ENCODE results near the gene PSMD14. TPM values are rescaled to one million over a fixed set of nuclear protein-coding genes. Genes with fewer than 3 reads are reported as not detected.

PSMD14 gene
- total RNA-seq, 1 experiment from 2014 or later, result 86.1 TPM

DNA sequence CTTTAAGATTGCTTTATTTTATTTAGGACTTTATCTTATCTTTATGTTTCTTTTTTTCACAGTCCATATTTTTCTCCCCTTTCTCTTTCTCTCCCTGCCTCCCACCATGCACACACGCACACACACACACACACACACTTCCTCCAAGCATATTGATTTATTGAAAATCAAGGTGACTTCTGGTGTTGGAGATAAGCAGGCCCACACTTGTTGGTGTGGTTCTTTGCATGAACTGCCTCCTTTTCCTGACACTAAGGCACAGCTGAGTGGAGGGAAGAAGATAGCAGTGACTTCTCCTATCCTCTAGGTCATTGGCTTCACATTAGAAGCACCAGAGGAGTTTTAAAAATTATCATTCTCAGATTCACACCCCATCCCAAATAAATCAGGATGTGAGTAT is 125.9 kb downstream of the PSMD14 start:
- no peaks in the 10 kb centered on the region for H4K20me1 ChIP-seq (ENCODE audit: insufficient read depth, low read depth, low read length)
- no peaks in the 10 kb centered on the region for H3K4me1 ChIP-seq (ENCODE audit: low read length)
- H2AFZ ChIP-seq (ENCODE audit: low read length), result no peak overlapping the region
- no peaks in the 10 kb centered on the region for H3K27me3 ChIP-seq (ENCODE audit: low read length)
- no peaks in the 10 kb centered on the region for H3K9me2 ChIP-seq (replicated peaks; ENCODE audit: insufficient read depth, low read length)
- H3K9me3 ChIP-seq (ENCODE audit: low read length), result no peaks in the 10 kb centered on the region
- DNase-seq, result no peak
- no peak overlapping the region for H3K27ac ChIP-seq (ENCODE audit: low read length)
- no peak overlapping the region for H3K9ac ChIP-seq (ENCODE audit: low read length)
- no peaks in the 10 kb centered on the region for H3K79me2 ChIP-seq (ENCODE audit: low read length)
- H3K4me2 ChIP-seq (ENCODE audit: low read depth, low read length, poor library complexity, severe bottlenecking), result no peak overlapping the region
- no peak overlapping the region for H3K4me3 ChIP-seq (ENCODE audit: low read length)
- H3K36me3 ChIP-seq (ENCODE audit: insufficient read depth, low read length), result no peaks in the 10 kb centered on the region

GRCh38 chr2:161436411-161436810 is 128.2 kb downstream of the PSMD14 start:
- H3K4me1 ChIP-seq (ENCODE audit: low read length), result no peaks in the 10 kb centered on the region
- no peak overlapping the region for H3K4me2 ChIP-seq (ENCODE audit: low read depth, low read length, poor library complexity, severe bottlenecking)
- H4K20me1 ChIP-seq (ENCODE audit: insufficient read depth, low read depth, low read length), result no peaks in the 10 kb centered on the region
- no peak for DNase-seq
- no peak overlapping the region for H3K4me3 ChIP-seq (ENCODE audit: low read length)
- no peaks in the 10 kb centered on the region for H3K9me2 ChIP-seq (replicated peaks; ENCODE audit: insufficient read depth, low read length)
- H3K27me3 ChIP-seq (ENCODE audit: low read length), result no peaks in the 10 kb centered on the region
- H3K79me2 ChIP-seq (ENCODE audit: low read length), result no peaks in the 10 kb centered on the region
- H3K36me3 ChIP-seq (ENCODE audit: insufficient read depth, low read length), result no peaks in the 10 kb centered on the region
- no peaks in the 10 kb centered on the region for H3K9me3 ChIP-seq (ENCODE audit: low read length)
- H3K27ac ChIP-seq (ENCODE audit: low read length), result no peak overlapping the region
- no peak overlapping the region for H2AFZ ChIP-seq (ENCODE audit: low read length)
- H3K9ac ChIP-seq (ENCODE audit: low read length), result no peak overlapping the region

DNA sequence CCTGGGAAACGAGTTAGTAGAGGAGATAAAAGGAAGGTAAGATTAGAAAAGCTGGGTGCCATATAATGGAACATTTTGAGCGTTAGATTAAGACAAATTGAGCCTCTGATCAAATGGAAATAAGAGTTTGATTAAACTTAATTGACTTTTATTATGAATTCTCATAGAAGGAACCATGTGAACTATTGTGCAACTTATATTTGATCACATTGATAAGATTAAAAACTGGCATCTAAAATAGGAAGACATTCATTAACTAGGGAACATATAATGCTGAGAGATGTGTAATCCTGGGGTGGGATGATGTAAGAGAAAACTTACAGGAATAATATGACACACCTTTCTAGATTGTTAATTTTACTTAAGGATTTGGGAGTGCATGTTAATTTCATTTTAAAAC is 130.4 kb downstream of the PSMD14 start:
- H2AFZ ChIP-seq (ENCODE audit: low read length), result no peak overlapping the region
- H3K36me3 ChIP-seq (ENCODE audit: insufficient read depth, low read length), result no peaks in the 10 kb centered on the region
- no peaks in the 10 kb centered on the region for H3K79me2 ChIP-seq (ENCODE audit: low read length)
- no peak overlapping the region for H3K9ac ChIP-seq (ENCODE audit: low read length)
- no peak overlapping the region for H3K4me3 ChIP-seq (ENCODE audit: low read length)
- H3K27me3 ChIP-seq (ENCODE audit: low read length), result no peaks in the 10 kb centered on the region
- H3K9me3 ChIP-seq (ENCODE audit: low read length), result no peaks in the 10 kb centered on the region
- peaks cover 11% of the 10 kb centered on the region for H3K4me1 ChIP-seq (ENCODE audit: low read length)
- H3K4me2 ChIP-seq (ENCODE audit: low read depth, low read length, poor library complexity, severe bottlenecking), result no peak overlapping the region
- DNase-seq, result no peak
- H4K20me1 ChIP-seq (ENCODE audit: insufficient read depth, low read depth, low read length), result no peaks in the 10 kb centered on the region
- no peaks in the 10 kb centered on the region for H3K9me2 ChIP-seq (replicated peaks; ENCODE audit: insufficient read depth, low read length)
- H3K27ac ChIP-seq (ENCODE audit: low read length), result no peak overlapping the region

GRCh38 chr2:161445097-161445496 is 136.9 kb downstream of the PSMD14 start:
- H3K9ac ChIP-seq (ENCODE audit: low read length), result no peak overlapping the region
- H3K36me3 ChIP-seq (ENCODE audit: insufficient read depth, low read length), result no peaks in the 10 kb centered on the region
- H3K4me1 ChIP-seq (ENCODE audit: low read length), result peaks cover 11% of the 10 kb centered on the region
- H3K9me2 ChIP-seq (replicated peaks; ENCODE audit: insufficient read depth, low read length), result no peaks in the 10 kb centered on the region; the same call in 1 of the 2 replicates
- no peak overlapping the region for H3K4me2 ChIP-seq (ENCODE audit: low read depth, low read length, poor library complexity, severe bottlenecking)
- no peak overlapping the region for H3K27ac ChIP-seq (ENCODE audit: low read length)
- DNase-seq, result no peak
- H3K9me3 ChIP-seq (ENCODE audit: low read length), result no peaks in the 10 kb centered on the region
- no peaks in the 10 kb centered on the region for H3K27me3 ChIP-seq (ENCODE audit: low read length)
- no peak overlapping the region for H2AFZ ChIP-seq (ENCODE audit: low read length)
- H3K4me3 ChIP-seq (ENCODE audit: low read length), result no peak overlapping the region
- no peaks in the 10 kb centered on the region for H4K20me1 ChIP-seq (ENCODE audit: insufficient read depth, low read depth, low read length)
- no peaks in the 10 kb centered on the region for H3K79me2 ChIP-seq (ENCODE audit: low read length)

DNA sequence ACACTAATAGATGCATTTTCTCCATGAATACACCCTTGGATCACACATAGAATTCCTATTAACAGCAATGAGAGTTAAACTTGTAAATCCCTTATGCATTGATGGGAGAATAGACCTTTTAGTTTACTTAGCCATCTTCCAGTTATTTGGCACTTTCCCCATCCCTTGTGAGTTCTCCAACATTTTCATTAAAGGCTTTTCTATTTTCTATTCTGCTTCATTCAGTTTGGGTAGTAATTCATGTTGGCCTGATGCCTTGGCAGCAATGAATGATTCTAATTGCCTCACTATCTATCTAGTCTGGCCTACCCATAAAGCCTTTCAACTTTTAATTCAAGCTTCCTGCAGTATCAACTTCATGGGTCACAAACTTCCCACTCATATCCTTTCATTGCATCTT is 140.2 kb downstream of the PSMD14 start:
- H3K9me3 ChIP-seq (ENCODE audit: low read length), result no peaks in the 10 kb centered on the region
- H3K4me1 ChIP-seq (ENCODE audit: low read length), result no peaks in the 10 kb centered on the region
- no peak overlapping the region for H2AFZ ChIP-seq (ENCODE audit: low read length)
- H3K36me3 ChIP-seq (ENCODE audit: insufficient read depth, low read length), result no peaks in the 10 kb centered on the region
- H3K4me3 ChIP-seq (ENCODE audit: low read length), result no peak overlapping the region
- no peaks in the 10 kb centered on the region; the same call in 1 of the 2 replicates for H3K9me2 ChIP-seq (replicated peaks; ENCODE audit: insufficient read depth, low read length)
- no peaks in the 10 kb centered on the region for H3K79me2 ChIP-seq (ENCODE audit: low read length)
- no peak overlapping the region for H3K9ac ChIP-seq (ENCODE audit: low read length)
- H3K4me2 ChIP-seq (ENCODE audit: low read depth, low read length, poor library complexity, severe bottlenecking), result no peak overlapping the region
- no peaks in the 10 kb centered on the region for H4K20me1 ChIP-seq (ENCODE audit: insufficient read depth, low read depth, low read length)
- no peak for DNase-seq
- no peak overlapping the region for H3K27ac ChIP-seq (ENCODE audit: low read length)
- no peaks in the 10 kb centered on the region for H3K27me3 ChIP-seq (ENCODE audit: low read length)

Small RNA genes within 50 kb of the gene (small RNA-seq; reads per million reads assigned to genes)
- not detected for gene RNA5SP108

Other genes with a start within 250 kb of the PSMD14 start
- 141 and 295 TPM in 2 replicates for gene TANK, start 148.0 kb upstream of the PSMD14 start, total RNA-seq (2014; rRNA removed; shearing (Covaris generic); ENCODE audit: low replicate concordance)
- 0.15 TPM in 1 of 2 replicates, not detected in the other for gene TBR1, start 107.9 kb downstream of the PSMD14 start, total RNA-seq (2014; rRNA removed; shearing (Covaris generic); ENCODE audit: low replicate concordance)